GM13977 (cell line): ENCODE results near the gene PPFIBP2.

Experiments
- DNase-seq: peaks from one replicate; pipeline ENCODE4 v3.0.0; 2012; ENCODE audit warnings: low spot score
- in situ Hi-C: fragments of 300-500 bp; cut with MboI; formaldehyde crosslinking; loops from one replicate; pipeline ENCODE4 v1.12.0; 2022; ENCODE audit warnings: low sequenced_read_pairs, low pct_unique_long_range_greater_than_20kb, mixed read lengths, inconsistent platforms; ENCODE audit not compliant: unreplicated experiment
- TF ChIP-seq, protein P1 (sequence below): IDR thresholded peaks from 2 replicates; pipeline ENCODE4 v1.5.1; 2012; ENCODE audit warnings: mild to moderate bottlenecking, control low read depth; ENCODE audit not compliant: insufficient read depth; ENCODE audit errors: extremely low read depth, missing control alignments

The PPFIBP2 gene

GRCh38 chr11:7589861-7590260 lies 76.1 kb downstream of the PPFIBP2 start:
- in situ Hi-C loops: no loop called here
- no peak for DNase-seq
- TF ChIP-seq, protein P1, sequence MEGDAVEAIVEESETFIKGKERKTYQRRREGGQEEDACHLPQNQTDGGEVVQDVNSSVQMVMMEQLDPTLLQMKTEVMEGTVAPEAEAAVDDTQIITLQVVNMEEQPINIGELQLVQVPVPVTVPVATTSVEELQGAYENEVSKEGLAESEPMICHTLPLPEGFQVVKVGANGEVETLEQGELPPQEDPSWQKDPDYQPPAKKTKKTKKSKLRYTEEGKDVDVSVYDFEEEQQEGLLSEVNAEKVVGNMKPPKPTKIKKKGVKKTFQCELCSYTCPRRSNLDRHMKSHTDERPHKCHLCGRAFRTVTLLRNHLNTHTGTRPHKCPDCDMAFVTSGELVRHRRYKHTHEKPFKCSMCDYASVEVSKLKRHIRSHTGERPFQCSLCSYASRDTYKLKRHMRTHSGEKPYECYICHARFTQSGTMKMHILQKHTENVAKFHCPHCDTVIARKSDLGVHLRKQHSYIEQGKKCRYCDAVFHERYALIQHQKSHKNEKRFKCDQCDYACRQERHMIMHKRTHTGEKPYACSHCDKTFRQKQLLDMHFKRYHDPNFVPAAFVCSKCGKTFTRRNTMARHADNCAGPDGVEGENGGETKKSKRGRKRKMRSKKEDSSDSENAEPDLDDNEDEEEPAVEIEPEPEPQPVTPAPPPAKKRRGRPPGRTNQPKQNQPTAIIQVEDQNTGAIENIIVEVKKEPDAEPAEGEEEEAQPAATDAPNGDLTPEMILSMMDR: no peak

DNA sequence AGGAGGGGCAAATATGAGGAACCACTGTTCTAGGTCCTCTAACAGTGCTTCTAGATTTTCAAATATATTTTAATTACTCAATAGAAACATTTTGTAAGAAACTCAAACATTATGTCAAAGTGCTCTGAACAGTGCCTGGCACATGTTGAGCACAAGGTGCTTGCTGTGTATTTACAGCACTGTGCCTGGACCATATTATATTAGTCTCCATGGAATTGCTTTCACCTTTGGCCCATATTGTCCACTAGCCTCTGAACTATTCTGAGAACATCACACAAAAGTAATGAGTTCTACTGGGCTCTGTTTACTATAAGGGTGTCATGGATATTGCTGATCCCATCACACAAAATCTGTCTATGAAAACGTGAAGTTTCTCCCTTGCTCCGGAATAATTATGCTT lies 76.7 kb downstream of the PPFIBP2 start:
- in situ Hi-C loops: no loop called here
- TF ChIP-seq, protein P1: no peak

GRCh38 chr11:7591107-7591894 lies 77.5 kb downstream of the PPFIBP2 start:
- in situ Hi-C loops: no loop called here
- TF ChIP-seq, protein P1: no peak
- DNase-seq: no peak

More for the DNA sequence above, 76.7 kb downstream of the PPFIBP2 start:
- no peak for DNase-seq

- in situ Hi-C loops: no loop called here
- TF ChIP-seq, protein P1: no peak
- no peak for DNase-seq
Observed at GRCh38 chr11:7591987-7592386, 78.2 kb downstream of the PPFIBP2 start.

DNA sequence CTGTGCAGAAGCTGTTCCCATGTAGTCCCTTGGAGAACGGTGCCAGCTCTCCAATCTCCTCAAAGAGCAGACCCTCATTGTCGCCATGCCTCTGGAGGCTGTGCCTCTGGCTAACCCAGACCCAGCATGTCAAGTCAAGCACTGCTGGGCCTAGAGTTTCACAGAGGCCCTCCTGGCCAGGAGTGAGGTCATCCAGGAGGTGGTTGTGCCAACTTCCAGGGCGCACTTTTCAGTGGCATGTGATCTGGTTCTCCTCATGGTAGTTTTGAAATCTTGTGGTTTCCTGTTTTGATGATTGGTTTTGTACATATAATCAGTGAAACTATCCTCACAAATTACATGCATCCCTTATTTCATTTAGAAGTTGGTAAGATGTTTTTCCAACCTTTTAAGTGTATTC lies 78.9 kb downstream of the PPFIBP2 start:
- TF ChIP-seq, protein P1: no peak
- DNase-seq: no peak
- in situ Hi-C loops: no loop called here

DNA sequence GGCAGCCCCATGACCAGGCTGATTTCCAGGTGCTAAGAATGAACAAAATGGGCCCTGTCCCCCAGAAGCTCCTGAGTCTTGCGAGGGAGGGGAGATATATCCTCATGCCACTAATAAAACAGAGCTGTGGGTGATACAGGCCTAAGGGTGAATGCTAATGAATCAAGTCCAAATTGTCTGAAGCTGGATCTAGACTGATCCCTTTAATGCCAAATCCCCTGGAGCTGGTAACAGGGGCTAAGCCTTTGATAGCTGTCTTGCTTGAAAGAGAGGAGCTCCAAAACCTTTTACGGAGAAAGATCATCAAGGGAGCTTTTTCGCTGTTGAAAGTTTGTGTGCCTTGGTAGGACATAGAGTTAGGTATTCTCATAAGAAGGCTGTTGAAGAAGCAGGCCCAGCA lies 79.7 kb downstream of the PPFIBP2 start:
- TF ChIP-seq, protein P1: no peak
- in situ Hi-C loops: no loop called here

More for the DNA sequence above, 79.7 kb downstream of the PPFIBP2 start:
- DNase-seq: no peak
